Stomach smooth muscle (tissue), 2 donors: Measurements from ENCODE around the gene CSPG5.

Experiments
- H3K27ac ChIP-seq: one replicate; pipeline ENCODE4 v1.7.0; 2013; ENCODE audit warnings: mild to moderate bottlenecking, low read length, inconsistent platforms
- H3K27me3 ChIP-seq, 2 donors: one replicate each; pipeline ENCODE4 v1.7.0; 2013; ENCODE audit warnings: low read length in 2 of 2; ENCODE audit not compliant: insufficient read depth in 2 of 2, control insufficient read depth in 1 of 2
- H3K36me3 ChIP-seq, 2 donors: one replicate each; pipeline ENCODE4 v1.7.0; 2013; ENCODE audit warnings: low read length in 2 of 2; ENCODE audit not compliant: control insufficient read depth in 2 of 2, insufficient read depth in 2 of 2
- H3K4me1 ChIP-seq: one replicate; pipeline ENCODE4 v1.7.0; 2013; ENCODE audit warnings: low read length; ENCODE audit not compliant: control insufficient read depth, insufficient read depth
- H3K4me3 ChIP-seq, 2 donors: one replicate each; pipeline ENCODE4 v1.7.0; 2013; ENCODE audit warnings: low read length in 2 of 2
- H3K9ac ChIP-seq, 2 donors: one replicate each; pipeline ENCODE4 v1.7.0; 2013; ENCODE audit warnings: low read length in 2 of 2, mild to moderate bottlenecking in 1 of 2
- H3K9me3 ChIP-seq, 2 donors: one replicate each; pipeline ENCODE4 v1.7.0; 2013; ENCODE audit warnings: low read length in 2 of 2; ENCODE audit not compliant: control insufficient read depth in 2 of 2
- donor health status: healthy.
- donor health status: Pancreatic carcinoma.

The CSPG5 gene

DNA sequence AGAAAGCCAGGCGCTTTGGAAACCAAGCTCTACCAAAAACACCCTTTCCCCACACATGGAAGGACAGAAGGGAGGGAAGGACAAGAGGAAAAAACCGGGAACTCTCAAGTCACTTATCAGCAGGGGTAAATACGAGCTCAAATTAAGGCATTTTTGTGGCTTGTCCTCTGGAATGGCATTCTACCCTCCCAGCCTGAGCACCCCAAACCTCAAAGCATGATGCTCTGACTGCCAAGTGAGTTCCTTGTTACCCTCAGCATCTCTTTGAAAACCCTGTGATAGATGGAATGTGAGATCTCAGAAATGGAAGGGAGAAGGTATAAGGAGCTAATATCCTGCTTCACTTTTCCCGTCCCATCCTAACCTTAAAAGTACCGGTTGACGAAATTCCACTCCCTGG lies 8.1 kb upstream of the CSPG5 start:
- no peaks in the 10 kb centered on the region for H3K4me1 ChIP-seq
- H3K36me3 ChIP-seq = peaks cover 25 to 29% of the 10 kb centered on the region in 2 donors
- no peak overlapping the region for H3K9ac ChIP-seq
- no peaks in the 10 kb centered on the region for H3K27me3 ChIP-seq
- no peaks in the 10 kb centered on the region for H3K9me3 ChIP-seq
- no peak overlapping the region for H3K27ac ChIP-seq
- no peak overlapping the region for H3K4me3 ChIP-seq

DNA sequence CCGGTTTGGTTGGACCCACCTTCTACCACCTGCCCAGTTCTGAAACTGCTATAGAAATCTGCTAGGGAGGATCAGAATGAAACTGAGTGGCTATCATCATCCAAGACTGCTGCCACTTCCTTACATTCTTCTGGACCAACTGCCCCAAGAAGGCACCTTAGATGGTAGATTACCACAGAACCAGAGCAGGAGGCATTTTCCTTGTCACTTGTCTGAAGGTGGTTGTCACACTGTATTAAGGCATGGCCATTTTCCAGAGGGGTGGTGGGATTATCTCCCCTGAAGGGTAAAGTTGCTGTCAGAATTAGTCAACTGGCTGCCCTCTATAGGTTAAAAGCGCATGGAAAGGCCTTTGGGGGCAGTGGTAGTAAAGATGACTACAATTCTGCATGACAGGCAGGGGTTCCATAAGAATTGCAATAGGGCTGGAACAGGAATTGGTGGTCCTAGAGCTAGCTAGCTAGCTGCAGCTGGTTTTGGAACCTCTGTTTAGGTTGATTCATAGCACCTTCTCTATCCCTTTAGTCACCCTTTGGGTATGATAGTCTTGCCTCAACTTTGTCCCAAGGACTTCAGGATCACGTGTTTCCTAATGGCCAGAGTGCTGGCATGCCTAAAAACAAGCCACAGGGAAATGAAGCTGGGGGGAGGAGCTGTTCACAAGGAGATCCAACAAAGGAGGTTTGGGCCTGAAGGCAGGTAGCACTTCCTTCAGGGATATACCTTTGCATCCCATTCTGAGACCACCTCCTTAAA lies 4.8 kb upstream of the CSPG5 start:
- H3K9me3 ChIP-seq = no peaks in the 10 kb centered on the region

DNA sequence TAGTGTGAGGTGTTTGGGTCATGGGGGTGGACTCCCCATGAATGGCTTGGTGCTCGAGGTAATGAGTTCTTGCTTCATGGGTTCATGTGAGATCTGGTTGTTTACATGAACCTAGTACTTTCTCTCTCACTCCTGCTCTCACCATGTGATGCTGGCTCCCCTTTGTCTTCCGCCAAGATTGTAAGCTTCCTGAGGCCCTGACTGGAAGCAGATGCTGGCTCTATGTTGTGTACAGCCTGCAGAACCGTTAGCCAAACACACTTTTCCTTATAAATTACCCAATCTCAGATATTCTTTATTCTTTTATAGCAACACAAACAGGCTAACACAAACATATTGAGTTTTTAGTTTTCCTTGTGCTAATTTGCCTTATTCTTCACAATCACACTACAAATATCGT lies 3.2 kb upstream of the CSPG5 start:
- Histone ChIP-seq H3K27me3 (peaks cover 0 to 13% of the 10 kb centered on the region in 2 donors), H3K9me3 (no peaks in the 10 kb centered on the region), H3K9ac (no peak overlapping the region), H3K4me1 (peaks cover 12% of the 10 kb centered on the region), H3K36me3 (peaks cover 7 to 9% of the 10 kb centered on the region in 2 donors), H3K4me3 (no peak overlapping the region), H3K27ac (no peak overlapping the region)

More for the DNA sequence above, 4.8 kb upstream of the CSPG5 start:
- H3K9ac ChIP-seq = no peak overlapping the region
- no peak overlapping the region for H3K27ac ChIP-seq
- H3K4me3 ChIP-seq = no peak overlapping the region
- H3K27me3 ChIP-seq = peaks cover 0 to 7% of the 10 kb centered on the region in 2 donors
- H3K4me1 ChIP-seq = peaks cover 4% of the 10 kb centered on the region
- H3K36me3 ChIP-seq = peaks cover 17 to 18% of the 10 kb centered on the region in 2 donors

DNA sequence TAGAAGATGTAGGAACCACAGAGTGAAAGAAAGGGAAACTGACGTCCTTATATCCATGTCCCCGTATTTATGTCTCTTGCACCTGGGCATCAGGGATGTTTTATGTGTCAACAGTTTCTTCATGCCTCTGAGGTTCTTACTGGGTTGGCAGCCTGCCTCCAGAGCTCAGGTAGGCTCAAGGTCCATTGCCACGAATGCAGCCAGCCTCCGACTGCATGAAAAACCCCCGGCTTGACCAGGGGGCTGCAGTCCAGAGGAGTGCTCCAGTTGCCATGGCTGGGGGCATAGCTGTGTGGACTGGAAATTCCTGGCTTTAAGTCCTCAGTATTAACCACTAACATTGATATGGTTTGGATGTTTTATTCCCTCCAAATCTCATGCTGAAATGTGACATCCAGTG lies 2.8 kb upstream of the CSPG5 start:
- H3K4me1 ChIP-seq = peaks cover 12% of the 10 kb centered on the region
- H3K4me3 ChIP-seq = no peak overlapping the region
- peaks cover 2 to 13% of the 10 kb centered on the region in 2 donors for H3K27me3 ChIP-seq
- H3K9ac ChIP-seq = no peak overlapping the region
- H3K9me3 ChIP-seq = no peaks in the 10 kb centered on the region
- H3K27ac ChIP-seq = no peak overlapping the region
- peaks cover 7 to 8% of the 10 kb centered on the region in 2 donors for H3K36me3 ChIP-seq

DNA sequence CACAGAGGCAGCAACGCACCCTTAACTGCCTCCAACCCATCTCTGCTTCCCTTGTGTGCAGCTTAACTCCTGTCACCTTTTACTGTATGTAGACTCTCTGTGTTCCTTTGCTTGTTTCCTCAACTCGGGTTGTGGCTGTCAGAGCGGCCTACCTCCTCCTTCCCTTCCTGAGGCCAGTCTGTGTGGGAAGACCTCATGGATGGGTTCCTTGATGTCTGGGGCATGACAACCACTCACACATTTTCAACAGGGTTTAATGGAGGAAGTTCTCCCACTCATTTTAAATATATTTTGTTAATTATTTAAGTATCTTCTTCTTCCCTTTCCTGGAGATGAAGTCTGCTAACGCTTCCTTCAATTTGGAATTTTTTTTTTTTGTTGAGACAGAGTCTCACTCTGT lies 1.8 kb upstream of the CSPG5 start:
- H3K36me3 ChIP-seq = peaks cover 2 to 3% of the 10 kb centered on the region in 2 donors
- H3K9me3 ChIP-seq = no peaks in the 10 kb centered on the region
- H3K4me3 ChIP-seq = no peak overlapping the region
- peaks cover 12% of the 10 kb centered on the region for H3K4me1 ChIP-seq
- H3K27me3 ChIP-seq = peaks cover 2 to 13% of the 10 kb centered on the region in 2 donors
- no peak overlapping the region for H3K27ac ChIP-seq
- H3K9ac ChIP-seq = no peak overlapping the region

DNA sequence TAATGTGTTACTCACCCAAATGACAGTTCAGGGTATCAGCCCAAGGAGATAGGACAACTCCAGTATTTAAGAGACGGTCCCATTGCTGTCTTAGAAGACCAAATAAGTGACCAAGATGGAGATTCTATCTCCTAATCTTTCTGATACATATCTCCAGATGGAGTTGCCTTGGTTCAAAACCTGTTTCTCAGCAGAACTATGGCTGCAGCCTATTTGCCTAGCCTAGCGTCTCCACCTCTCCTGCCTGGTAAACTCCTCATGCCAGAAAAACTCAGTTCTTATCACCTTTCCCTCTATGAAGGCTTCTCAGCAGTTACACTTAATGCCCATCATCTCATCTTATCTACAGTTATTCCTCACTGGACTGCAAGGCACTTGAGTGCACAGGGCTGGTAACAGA lies 1.2 kb upstream of the CSPG5 start:
- H3K27ac ChIP-seq = no peak overlapping the region
- peaks cover 2 to 13% of the 10 kb centered on the region in 2 donors for H3K27me3 ChIP-seq
- H3K4me1 ChIP-seq = peaks cover 12% of the 10 kb centered on the region
- H3K9ac ChIP-seq = no peak overlapping the region
- no peak overlapping the region for H3K4me3 ChIP-seq
- H3K36me3 ChIP-seq = no peaks in the 10 kb centered on the region
- no peaks in the 10 kb centered on the region for H3K9me3 ChIP-seq

DNA sequence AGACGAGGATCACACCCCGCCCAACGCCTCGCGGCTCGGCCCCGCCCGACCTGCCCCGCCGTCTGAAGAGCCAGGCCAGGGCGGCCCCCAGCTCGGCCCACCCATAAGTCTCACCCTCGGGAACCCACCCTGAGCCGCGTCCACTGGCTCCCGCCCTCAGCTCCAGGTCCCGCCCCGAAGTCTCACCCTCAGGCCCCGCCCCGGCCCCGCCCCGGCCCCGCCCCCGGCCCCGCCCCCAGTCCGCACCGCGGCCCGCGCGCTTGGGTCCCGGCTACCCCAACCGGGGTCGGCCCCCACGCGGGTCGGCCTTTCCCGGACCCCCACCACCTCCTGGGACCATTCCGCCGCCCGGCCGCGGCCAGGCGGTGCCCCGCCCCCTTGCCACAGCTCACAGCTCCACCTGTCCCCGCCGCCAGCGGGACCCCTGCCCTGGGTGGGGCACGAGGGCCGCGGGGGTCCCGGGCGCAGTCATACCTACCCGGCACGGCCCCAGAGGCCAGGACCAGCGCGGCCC lies 489 bp downstream of the CSPG5 start:
- Histone ChIP-seq H3K9ac (no peak overlapping the region), H3K27ac (no peak overlapping the region), H3K27me3 (peaks cover 2 to 13% of the 10 kb centered on the region in 2 donors), H3K4me3 (peak overlapping the region; percentile 31 to 71), H3K36me3 (no peaks in the 10 kb centered on the region), H3K9me3 (no peaks in the 10 kb centered on the region), H3K4me1 (peaks cover 12% of the 10 kb centered on the region)

DNA sequence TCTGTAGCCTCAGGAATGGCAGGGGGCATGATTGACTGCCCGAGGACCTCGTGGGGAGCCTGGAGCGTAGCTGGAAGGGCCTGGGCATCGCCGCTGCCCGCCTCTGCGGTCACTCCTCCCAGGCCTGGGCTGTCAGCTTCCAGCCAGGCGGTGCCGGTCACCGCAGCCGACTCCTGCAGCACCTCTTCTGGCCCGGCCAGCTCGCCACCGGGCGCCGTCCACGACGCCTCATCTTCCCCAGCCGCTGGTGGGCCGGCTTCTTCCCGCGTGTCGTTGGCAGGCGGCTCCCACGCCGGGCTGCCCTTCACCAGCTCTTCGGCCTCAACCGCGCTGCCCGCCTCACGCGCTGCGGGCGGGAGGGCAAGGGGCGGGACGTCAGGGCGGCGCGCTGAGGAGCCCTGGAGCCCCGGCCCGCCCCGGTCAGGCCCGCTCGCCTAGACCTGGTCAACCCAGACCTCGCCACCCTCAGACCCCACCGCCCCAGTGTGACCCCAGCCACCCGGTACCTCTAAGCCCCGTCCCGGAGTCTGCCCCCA lies 1.0 kb downstream of the CSPG5 start:
- no peaks in the 10 kb centered on the region for H3K36me3 ChIP-seq
- H3K4me1 ChIP-seq = peaks cover 12% of the 10 kb centered on the region
- no peaks in the 10 kb centered on the region for H3K9me3 ChIP-seq
- peak overlapping the region; percentile 31 to 71 for H3K4me3 ChIP-seq
- H3K27me3 ChIP-seq = peaks cover 2 to 13% of the 10 kb centered on the region in 2 donors
- H3K27ac ChIP-seq = no peak overlapping the region
- H3K9ac ChIP-seq = no peak overlapping the region

DNA sequence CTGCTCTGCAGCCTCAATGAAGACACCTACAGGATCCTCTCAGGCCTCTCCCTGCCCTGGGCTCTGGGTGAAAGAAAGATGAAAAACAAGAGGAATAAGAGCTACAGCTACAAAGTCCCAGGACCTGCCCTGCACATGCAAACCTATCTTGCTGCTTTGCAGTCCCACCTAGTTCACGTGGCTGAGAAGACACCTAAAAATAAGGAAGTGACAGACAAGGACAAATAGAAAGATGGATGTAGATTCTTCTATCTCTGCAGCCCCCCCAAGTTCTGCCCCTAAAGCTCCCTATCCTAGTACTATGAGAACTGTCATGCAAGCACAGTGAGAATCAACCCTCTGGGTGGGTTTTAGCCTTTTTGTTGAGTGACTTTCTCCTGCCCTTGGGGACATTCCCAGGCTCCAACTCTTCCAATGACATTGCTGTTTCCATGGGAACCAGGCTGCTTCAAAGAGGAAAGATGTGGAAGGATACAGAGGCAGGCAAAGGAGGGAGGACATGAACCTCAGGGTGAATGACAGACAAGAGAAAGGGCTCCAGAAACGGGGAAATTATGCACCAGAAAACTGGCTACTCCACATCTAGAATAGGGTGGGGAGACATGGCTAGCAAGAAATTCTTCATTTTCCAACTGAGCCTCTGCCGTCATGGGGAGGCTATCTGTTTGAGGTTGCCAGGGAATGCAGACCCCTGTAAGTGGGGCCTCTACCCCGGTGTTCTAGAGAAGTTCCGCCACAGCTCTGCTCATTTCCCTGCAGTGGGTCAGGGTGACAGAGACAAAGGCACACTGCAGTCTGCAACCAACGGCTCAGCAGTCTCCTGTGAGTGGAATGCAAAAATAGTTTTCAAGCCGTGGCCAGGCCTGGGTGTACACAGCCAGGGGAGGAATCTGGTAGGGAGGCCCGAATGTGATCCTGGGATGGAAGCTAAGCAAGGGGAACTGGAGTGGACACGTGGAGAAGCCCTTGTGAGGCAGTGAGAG lies 5.2 kb downstream of the CSPG5 start:
- H3K36me3 ChIP-seq = no peaks in the 10 kb centered on the region
- H3K9me3 ChIP-seq = no peaks in the 10 kb centered on the region
- H3K4me1 ChIP-seq = peaks cover 8% of the 10 kb centered on the region
- H3K9ac ChIP-seq = no peak overlapping the region
- H3K27ac ChIP-seq = no peak overlapping the region
- peaks cover 2 to 5% of the 10 kb centered on the region in 2 donors for H3K27me3 ChIP-seq
- H3K4me3 ChIP-seq = no peak overlapping the region

DNA sequence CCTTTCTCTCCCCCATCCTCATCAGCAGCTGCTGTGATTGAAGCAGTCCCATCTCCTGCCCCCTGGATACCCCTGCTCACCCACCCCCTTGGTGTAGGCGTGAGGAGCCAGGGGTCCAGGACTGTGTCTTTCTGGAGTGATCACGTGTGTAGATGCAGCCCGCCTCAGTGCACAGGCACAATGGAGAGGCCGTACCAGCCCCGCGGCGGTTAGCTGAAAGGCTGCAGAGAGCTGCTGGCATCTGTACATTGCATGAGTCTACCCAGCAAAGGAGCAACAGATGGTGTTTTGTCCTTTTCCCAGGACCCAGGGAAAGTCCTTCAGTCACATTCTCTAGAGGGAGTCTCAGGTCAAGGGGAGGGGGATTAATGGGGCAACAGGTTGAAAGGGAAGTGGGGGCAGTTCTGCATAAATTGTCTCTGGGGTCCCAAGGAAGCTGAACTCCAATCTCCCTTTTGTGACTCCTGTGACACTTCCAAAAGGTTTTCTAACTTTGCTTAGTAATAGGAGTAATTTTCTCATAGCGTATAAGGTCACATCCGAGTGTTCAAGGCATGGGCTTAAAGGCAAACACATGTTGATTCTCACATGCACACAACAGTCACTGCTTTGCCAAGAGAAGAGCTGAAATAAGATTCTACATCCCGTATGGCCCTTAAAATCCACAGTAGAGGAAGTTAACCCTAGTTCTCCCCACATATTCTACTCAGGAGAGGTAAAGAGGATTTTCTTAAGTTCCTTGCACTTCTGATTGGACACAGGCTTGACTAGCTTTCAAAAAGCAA lies 7.1 kb downstream of the CSPG5 start:
- H3K9ac ChIP-seq = no peak overlapping the region
- peaks cover 0 to under 1% of the 10 kb centered on the region in 2 donors for H3K27me3 ChIP-seq
- H3K4me1 ChIP-seq = no peaks in the 10 kb centered on the region
- no peak overlapping the region for H3K27ac ChIP-seq
- no peak overlapping the region for H3K4me3 ChIP-seq
- H3K36me3 ChIP-seq = no peaks in the 10 kb centered on the region
- H3K9me3 ChIP-seq = no peaks in the 10 kb centered on the region
